MM.1S (cell line): Measurements from ENCODE around the gene AFAP1.

ENCODE experiments used
- DNase-seq: peaks from one replicate; pipeline ENCODE4 v3.0.0-alpha.2; 2015
- H2AFZ ChIP-seq: fragments of 300-600 bp; sonication (generic); 2 replicates; pipeline ENCODE4 v1.6.0; 2016; ENCODE audit warnings: antibody characterized with exemption, low read length
- H3F3A ChIP-seq: fragments of 300-600 bp; sonication (generic); 2 replicates; pipeline ENCODE4 v1.6.1; 2016; ENCODE audit warnings: mild to moderate bottlenecking, antibody characterized with exemption, low read length, moderate library complexity, mixed read lengths; ENCODE audit not compliant: insufficient read depth
- H3K27ac ChIP-seq: fragments of 300-600 bp; sonication (generic); 2 replicates; pipeline ENCODE4 v1.5.1; 2016; ENCODE audit warnings: mild to moderate bottlenecking, low read length
- H3K27me3 ChIP-seq: fragments of 300-600 bp; sonication (generic); replicated peaks from 2 replicates; pipeline ENCODE4 v1.6.0; 2016; ENCODE audit warnings: low read length; ENCODE audit not compliant: insufficient read depth
- H3K36me3 ChIP-seq: fragments of 300-600 bp; sonication (generic); replicated peaks from 2 replicates; pipeline ENCODE4 v1.6.1; 2016; ENCODE audit warnings: mild to moderate bottlenecking, low read length, mixed read lengths; ENCODE audit not compliant: insufficient read depth
- H3K4me1 ChIP-seq: fragments of 300-600 bp; sonication (generic); 2 replicates; pipeline ENCODE4 v1.6.1; 2016; ENCODE audit warnings: low read length, mixed read lengths
- H3K4me2 ChIP-seq: fragments of 300-600 bp; sonication (generic); 2 replicates; pipeline ENCODE4 v1.6.0; 2016; ENCODE audit warnings: low read depth, low read length
- H3K4me3 ChIP-seq: fragments of 300-600 bp; sonication (generic); 2 replicates; pipeline ENCODE4 v1.5.1; 2016; ENCODE audit warnings: low read length, mixed read lengths
- H3K79me2 ChIP-seq: fragments of 300-600 bp; sonication (generic); 2 replicates; pipeline ENCODE4 v1.6.1; 2016; ENCODE audit warnings: mixed run types, low read length, mixed read lengths
- H3K9ac ChIP-seq: fragments of 300-600 bp; sonication (generic); 2 replicates; pipeline ENCODE4 v1.6.1; 2016; ENCODE audit warnings: low read length, mixed read lengths
- H3K9me2 ChIP-seq: fragments of 300-600 bp; sonication (generic); replicated peaks from 2 replicates; pipeline ENCODE4 v1.6.1; 2016; ENCODE audit warnings: mild to moderate bottlenecking, low read length, mixed read lengths; ENCODE audit not compliant: insufficient read depth
- H3K9me3 ChIP-seq: fragments of 300-600 bp; sonication (generic); replicated peaks from 2 replicates; pipeline ENCODE4 v1.6.1; 2016; ENCODE audit warnings: mild to moderate bottlenecking, low read length, mixed read lengths; ENCODE audit not compliant: insufficient read depth
- H4K20me1 ChIP-seq: fragments of 300-600 bp; sonication (generic); 2 replicates; pipeline ENCODE4 v1.6.1; 2016; ENCODE audit warnings: mild to moderate bottlenecking, low read length, moderate library complexity, mixed read lengths; ENCODE audit not compliant: insufficient read depth
- CTCF ChIP-seq: fragments of 300-600 bp; sonication (generic); IDR thresholded peaks from 2 replicates; pipeline ENCODE4 v1.5.1; 2016; ENCODE audit warnings: antibody characterized with exemption, low read length, mixed read lengths
- EZH2 ChIP-seq: fragments of 300-600 bp; sonication (generic); optimal IDR thresholded peaks from 2 replicates; pipeline ENCODE3; 2017; ENCODE audit warnings: low read depth, mild to moderate bottlenecking, antibody characterized with exemption, low read length, mixed read lengths
- EZH2phosphoT487 ChIP-seq: fragments of 300-600 bp; sonication (generic); IDR thresholded peaks from 2 replicates; pipeline ENCODE4 v1.6.1; 2018; ENCODE audit warnings: antibody characterized with exemption, low read length

AFAP1 gene

GRCh38 chr4:7939377-7940108 is at the start of gene AFAP1:
TSS of gene AFAP1 (minus strand) at chr4:7939861. CDS start at chr4:7872078, 67,783 bp downstream.
- no peaks in the 10 kb centered on the region for H3K36me3 ChIP-seq
- no peaks in the 10 kb centered on the region for H3K9me2 ChIP-seq
- DNase-seq, result no peak
- no peak within 1 kb of the TSS for H3K4me3 ChIP-seq
- H3K27me3 ChIP-seq, result peaks cover 62% of the 10 kb centered on the region
- H3F3A ChIP-seq, result no peaks in the 10 kb centered on the region
- H2AFZ ChIP-seq, result no peak within 1 kb of the TSS
- H3K27ac ChIP-seq, result no peak within 1 kb of the TSS
- no peaks in the 10 kb centered on the region for H3K9me3 ChIP-seq
- H3K9ac ChIP-seq, result no peak within 1 kb of the TSS
- no peaks in the 10 kb centered on the region for H3K79me2 ChIP-seq
- TF ChIP-seq EZH2phosphoT487, result no peak
- TF ChIP-seq CTCF, result no peak
- no peak for TF ChIP-seq EZH2
- no peaks in the 10 kb centered on the region for H3K4me1 ChIP-seq
- no peaks in the 10 kb centered on the region for H4K20me1 ChIP-seq
- H3K4me2 ChIP-seq, result no peak within 1 kb of the TSS

GRCh38 chr4:7988437-7988836 is 48.8 kb upstream of the AFAP1 start:
- no peak for TF ChIP-seq EZH2phosphoT487
- no peak for TF ChIP-seq CTCF
- no peak for TF ChIP-seq EZH2
- Histone ChIP-seq H2AFZ (no peak overlapping the region), H3K79me2 (no peaks in the 10 kb centered on the region), H4K20me1 (no peaks in the 10 kb centered on the region), H3K36me3 (no peaks in the 10 kb centered on the region), H3K4me1 (no peaks in the 10 kb centered on the region), H3K9me3 (no peaks in the 10 kb centered on the region), H3F3A (no peaks in the 10 kb centered on the region), H3K4me2 (no peak overlapping the region), H3K9me2 (no peaks in the 10 kb centered on the region), H3K4me3 (no peak overlapping the region), H3K9ac (no peak overlapping the region), H3K27me3 (peaks cover 80% of the 10 kb centered on the region), H3K27ac (no peak overlapping the region)
- no peak for DNase-seq

GRCh38 chr4:7987148-7987989 is 47.7 kb upstream of the AFAP1 start:
- no peaks in the 10 kb centered on the region for H3F3A ChIP-seq
- DNase-seq, result peak; percentile 60
- H4K20me1 ChIP-seq, result no peaks in the 10 kb centered on the region
- H3K9me2 ChIP-seq, result no peaks in the 10 kb centered on the region
- no peaks in the 10 kb centered on the region for H3K9me3 ChIP-seq
- no peak overlapping the region for H2AFZ ChIP-seq
- H3K4me3 ChIP-seq, result no peak overlapping the region
- no peaks in the 10 kb centered on the region for H3K4me1 ChIP-seq
- no peak overlapping the region for H3K4me2 ChIP-seq
- no peaks in the 10 kb centered on the region for H3K79me2 ChIP-seq
- TF ChIP-seq CTCF (peak; percentile 78), EZH2 (no peak), EZH2phosphoT487 (no peak)
- H3K27me3 ChIP-seq, result peaks cover 86% of the 10 kb centered on the region
- H3K27ac ChIP-seq, result no peak overlapping the region
- no peaks in the 10 kb centered on the region for H3K36me3 ChIP-seq
- H3K9ac ChIP-seq, result no peak overlapping the region
